ENCODE data around the gene ATXN10.
"Not testable (repeated sequence)": the region's sequence is repeated elsewhere in the genome, so short reads cannot be mapped to it uniquely, and the experiment has no call there.

ATXN10 gene

DNA sequence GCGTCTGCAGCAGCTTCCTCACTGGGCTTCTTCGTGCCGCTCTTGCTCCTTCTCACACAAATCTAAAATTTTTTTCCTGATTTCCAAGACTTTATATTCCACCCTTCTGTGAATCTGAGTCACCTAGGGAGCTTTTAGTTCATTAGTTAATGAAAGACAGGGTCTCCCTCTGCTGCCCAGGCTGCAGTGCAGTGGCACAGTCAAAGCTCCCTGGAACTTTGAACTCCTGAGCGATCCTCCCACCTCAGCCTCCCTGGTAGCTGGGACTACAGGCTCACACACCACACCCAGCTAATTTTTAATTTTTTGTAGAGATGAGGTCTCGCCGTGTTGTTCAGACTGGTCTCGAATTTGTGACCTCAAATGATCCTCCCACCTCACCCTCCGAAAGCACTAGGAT lies 116.9 kb downstream of the ATXN10 start:
- no peak overlapping the region for H3K27ac ChIP-seq
- TF ChIP-seq CTCF (conservative IDR thresholded peaks at IDR 0.05), result no peak
- TF ChIP-seq ZFX (IDR thresholded peaks at IDR 0.05), result no peak

GRCh38 chr22:45790401-45790800 lies 118.8 kb downstream of the ATXN10 start:
- no peak overlapping the region for H3K27ac ChIP-seq
- TF ChIP-seq CTCF (conservative IDR thresholded peaks at IDR 0.05), result no peak
- TF ChIP-seq ZFX (IDR thresholded peaks at IDR 0.05), result no peak

GRCh38 chr22:45793161-45793560 lies 121.5 kb downstream of the ATXN10 start:
- TF ChIP-seq CTCF (conservative IDR thresholded peaks at IDR 0.05) (no peak), ZFX (IDR thresholded peaks at IDR 0.05) (no peak)

GRCh38 chr22:45793892-45794291 lies 122.3 kb downstream of the ATXN10 start:
- H3K27ac ChIP-seq, result no peak overlapping the region
- TF ChIP-seq CTCF (conservative IDR thresholded peaks at IDR 0.05) (no peak), ZFX (IDR thresholded peaks at IDR 0.05) (no peak)

More at GRCh38 chr22:45793161-45793560, 121.5 kb downstream of the ATXN10 start:
- no peak overlapping the region for H3K27ac ChIP-seq

- not testable (repeated sequence) for H3K27ac ChIP-seq
These were observed 124.4 kb downstream of the ATXN10 start for GRCh38 chr22:45796009-45796408.

DNA sequence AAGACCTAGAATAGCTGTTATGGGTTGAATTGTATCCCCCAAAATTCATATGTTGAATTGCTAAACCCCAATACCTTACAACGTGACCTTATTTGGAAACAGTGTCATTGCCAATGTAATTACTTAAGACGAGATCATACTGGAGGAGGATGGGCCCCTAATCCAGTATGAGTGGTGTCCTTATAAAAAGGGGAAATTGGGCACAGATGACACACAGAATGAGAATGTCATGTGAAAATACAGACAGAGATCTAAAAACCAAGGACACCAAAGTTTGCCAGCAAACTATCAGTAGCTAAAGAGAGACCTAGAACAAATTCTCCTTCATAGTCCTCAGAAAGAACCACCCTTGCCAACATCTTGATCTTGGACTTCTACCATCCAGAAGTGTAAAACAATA lies 127.7 kb downstream of the ATXN10 start:
- no peak overlapping the region for H3K27ac ChIP-seq
- TF ChIP-seq ZFX (IDR thresholded peaks at IDR 0.05) (no peak), CTCF (conservative IDR thresholded peaks at IDR 0.05) (no peak)

DNA sequence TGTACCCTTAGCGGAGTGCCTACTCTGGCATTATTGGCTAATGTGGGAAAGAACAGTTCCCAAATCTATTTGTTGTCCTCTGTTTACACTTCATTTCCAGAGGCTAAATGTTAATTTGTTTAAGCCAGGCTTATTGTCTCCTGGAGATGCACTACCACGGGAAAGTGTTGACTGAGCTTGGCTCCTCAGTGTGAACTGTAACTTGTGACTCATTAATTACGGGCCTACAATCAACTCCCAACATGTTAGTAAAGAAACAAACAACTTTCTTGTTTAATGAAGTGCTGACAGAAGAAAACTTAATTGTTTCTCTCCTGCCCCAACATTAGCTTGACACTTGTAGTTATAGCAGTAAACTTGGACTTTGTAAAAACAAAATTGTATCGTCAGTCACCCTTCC lies 130.4 kb downstream of the ATXN10 start:
- no peak overlapping the region for H3K27ac ChIP-seq
- TF ChIP-seq ZFX (IDR thresholded peaks at IDR 0.05) (no peak), CTCF (conservative IDR thresholded peaks at IDR 0.05) (no peak)

DNA sequence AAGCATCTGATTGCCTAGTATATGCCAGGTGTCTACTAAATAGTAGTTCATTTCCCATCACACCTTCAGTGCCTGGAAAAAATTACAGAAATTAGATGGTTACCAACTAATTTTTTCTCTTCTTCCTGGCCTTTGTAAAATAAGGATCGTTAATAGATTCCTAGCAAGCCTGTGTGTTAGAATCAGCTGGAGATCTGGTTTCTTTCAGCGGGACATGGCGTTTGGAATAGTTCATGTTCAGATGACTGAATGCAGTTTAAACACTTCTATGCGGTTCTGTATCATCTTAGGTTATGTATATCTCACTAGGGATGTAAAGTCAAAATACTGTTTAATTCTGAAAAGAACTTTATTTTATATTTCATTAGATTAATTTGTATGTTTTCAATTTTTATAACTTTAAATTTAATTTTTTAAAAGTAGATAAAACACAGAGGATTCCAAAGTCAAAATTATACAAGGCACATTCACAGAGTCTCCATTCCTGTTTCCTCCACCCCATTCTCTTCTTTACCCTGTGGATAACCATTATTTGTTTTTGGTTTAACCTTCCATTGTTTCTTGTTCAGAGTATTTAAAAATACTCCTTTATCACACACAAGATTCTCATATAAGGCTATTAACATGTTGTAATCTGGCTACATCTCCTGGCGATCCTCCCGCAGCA lies 132.8 kb downstream of the ATXN10 start:
- no peak for TF ChIP-seq ZFX (IDR thresholded peaks at IDR 0.05)
- no peak overlapping the region for H3K27ac ChIP-seq
